ENCODE measurements around the gene BRIP1. TPM values are rescaled to one million over a fixed set of nuclear protein-coding genes. Genes with fewer than 3 reads are reported as not detected.
"Not testable (repeated sequence)": the region's sequence is repeated elsewhere in the genome, so short reads cannot be mapped to it uniquely, and the experiment has no call there.

BRIP1 gene
- total RNA-seq, 1 experiment from 2014 or later, result 13.8 TPM

DNA sequence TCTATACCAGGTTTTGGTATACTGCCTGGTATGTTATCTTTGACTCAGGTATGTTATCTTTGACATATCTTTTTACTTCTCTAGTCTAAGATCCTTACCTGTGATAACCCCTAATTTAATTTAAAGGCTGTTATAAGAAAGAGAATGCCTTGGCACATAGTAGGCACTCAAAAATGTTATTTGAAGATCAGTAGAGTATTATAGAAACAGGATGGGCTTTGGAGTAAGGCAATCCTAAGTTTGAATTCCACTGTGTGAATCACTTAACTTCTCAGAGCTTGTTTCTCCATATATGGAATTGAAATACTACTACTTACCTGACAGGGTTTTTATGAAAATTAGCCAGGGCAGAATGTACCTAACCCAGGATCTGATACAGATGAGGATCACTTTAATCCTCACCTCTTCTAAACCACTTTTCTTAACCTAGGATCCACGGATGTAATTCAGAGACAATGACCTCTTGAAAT is 1.2 kb downstream of the BRIP1 start (continued):
- TF ChIP-seq, protein P1, sequence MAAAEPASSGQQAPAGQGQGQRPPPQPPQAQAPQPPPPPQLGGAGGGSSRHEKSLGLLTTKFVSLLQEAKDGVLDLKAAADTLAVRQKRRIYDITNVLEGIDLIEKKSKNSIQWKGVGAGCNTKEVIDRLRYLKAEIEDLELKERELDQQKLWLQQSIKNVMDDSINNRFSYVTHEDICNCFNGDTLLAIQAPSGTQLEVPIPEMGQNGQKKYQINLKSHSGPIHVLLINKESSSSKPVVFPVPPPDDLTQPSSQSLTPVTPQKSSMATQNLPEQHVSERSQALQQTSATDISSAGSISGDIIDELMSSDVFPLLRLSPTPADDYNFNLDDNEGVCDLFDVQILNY (CRISPR knock-in tag; IDR thresholded peaks at IDR 0.05), result no peak
- TF ChIP-seq FOXK1 (CRISPR knock-in tag; IDR thresholded peaks at IDR 0.05), result no peak

DNA sequence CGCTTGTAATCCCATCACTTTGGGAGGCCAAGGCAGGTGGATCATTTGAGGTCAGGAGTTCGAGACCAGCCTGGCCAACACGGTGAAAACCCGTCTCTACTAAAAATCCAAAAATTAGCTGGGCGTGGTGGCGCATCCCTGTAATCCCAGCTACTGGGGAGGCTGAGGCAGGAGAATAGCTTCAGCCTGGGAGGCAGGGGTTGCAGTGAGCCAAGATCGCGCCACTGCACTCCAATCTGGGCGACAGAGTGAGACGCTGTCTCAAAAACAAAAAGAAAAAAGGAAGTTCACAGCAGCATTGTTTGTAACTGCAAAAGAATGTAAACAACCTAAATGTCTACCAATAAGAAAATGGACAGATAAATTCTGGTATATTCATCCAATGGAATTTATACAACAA is 2.9 kb downstream of the BRIP1 start:
- CTCF ChIA-PET; DNase-seq (ENCODE audit: low spot score); POLR2A ChIA-PET; ATAC-seq; H3K27ac Mint-ChIP-seq; H3K4me3 Mint-ChIP-seq; H3K27me3 Mint-ChIP-seq (ENCODE audit: low read depth); H3K9me3 Mint-ChIP-seq: not testable (repeated sequence)
- Mint-ChIP-seq H3K36me3 (peaks cover 20% of the 10 kb centered on the region), H3K4me1 (peaks cover 20% of the 10 kb centered on the region)

DNA sequence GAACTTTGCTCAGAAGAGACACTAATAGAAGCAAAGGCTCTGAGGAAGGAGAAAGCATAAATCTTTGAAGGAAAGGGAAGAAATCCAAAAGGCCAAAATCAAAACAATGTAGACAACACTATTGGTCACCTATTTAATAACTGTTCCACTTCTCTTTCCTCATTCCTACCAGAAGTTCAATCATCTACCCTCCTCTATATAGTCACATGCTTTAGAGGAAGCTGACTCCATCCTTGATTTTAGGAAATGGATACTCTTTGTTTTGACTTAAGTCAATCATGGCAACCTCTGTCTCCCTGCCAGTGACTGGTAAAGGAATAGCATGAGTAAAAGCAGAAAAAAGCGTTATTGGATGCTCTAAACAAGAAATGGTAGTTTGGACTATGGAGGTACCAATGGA is 7.3 kb downstream of the BRIP1 start:
- ChIA-PET CTCF (no interaction called here), POLR2A (no interaction called here)
- H3K27me3 Mint-ChIP-seq (ENCODE audit: low read depth), result no peaks in the 10 kb centered on the region
- H3K4me1 Mint-ChIP-seq, result no peaks in the 10 kb centered on the region
- TF ChIP-seq CREB1 (CRISPR knock-in tag; IDR thresholded peaks at IDR 0.05), result no peak
- TF ChIP-seq, protein P2, sequence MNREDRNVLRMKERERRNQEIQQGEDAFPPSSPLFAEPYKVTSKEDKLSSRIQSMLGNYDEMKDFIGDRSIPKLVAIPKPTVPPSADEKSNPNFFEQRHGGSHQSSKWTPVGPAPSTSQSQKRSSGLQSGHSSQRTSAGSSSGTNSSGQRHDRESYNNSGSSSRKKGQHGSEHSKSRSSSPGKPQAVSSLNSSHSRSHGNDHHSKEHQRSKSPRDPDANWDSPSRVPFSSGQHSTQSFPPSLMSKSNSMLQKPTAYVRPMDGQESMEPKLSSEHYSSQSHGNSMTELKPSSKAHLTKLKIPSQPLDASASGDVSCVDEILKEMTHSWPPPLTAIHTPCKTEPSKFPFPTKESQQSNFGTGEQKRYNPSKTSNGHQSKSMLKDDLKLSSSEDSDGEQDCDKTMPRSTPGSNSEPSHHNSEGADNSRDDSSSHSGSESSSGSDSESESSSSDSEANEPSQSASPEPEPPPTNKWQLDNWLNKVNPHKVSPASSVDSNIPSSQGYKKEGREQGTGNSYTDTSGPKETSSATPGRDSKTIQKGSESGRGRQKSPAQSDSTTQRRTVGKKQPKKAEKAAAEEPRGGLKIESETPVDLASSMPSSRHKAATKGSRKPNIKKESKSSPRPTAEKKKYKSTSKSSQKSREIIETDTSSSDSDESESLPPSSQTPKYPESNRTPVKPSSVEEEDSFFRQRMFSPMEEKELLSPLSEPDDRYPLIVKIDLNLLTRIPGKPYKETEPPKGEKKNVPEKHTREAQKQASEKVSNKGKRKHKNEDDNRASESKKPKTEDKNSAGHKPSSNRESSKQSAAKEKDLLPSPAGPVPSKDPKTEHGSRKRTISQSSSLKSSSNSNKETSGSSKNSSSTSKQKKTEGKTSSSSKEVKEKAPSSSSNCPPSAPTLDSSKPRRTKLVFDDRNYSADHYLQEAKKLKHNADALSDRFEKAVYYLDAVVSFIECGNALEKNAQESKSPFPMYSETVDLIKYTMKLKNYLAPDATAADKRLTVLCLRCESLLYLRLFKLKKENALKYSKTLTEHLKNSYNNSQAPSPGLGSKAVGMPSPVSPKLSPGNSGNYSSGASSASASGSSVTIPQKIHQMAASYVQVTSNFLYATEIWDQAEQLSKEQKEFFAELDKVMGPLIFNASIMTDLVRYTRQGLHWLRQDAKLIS (CRISPR knock-in tag; IDR thresholded peaks at IDR 0.05; ENCODE audit: borderline replicate concordance), result no peak
- TF ChIP-seq, protein P3, sequence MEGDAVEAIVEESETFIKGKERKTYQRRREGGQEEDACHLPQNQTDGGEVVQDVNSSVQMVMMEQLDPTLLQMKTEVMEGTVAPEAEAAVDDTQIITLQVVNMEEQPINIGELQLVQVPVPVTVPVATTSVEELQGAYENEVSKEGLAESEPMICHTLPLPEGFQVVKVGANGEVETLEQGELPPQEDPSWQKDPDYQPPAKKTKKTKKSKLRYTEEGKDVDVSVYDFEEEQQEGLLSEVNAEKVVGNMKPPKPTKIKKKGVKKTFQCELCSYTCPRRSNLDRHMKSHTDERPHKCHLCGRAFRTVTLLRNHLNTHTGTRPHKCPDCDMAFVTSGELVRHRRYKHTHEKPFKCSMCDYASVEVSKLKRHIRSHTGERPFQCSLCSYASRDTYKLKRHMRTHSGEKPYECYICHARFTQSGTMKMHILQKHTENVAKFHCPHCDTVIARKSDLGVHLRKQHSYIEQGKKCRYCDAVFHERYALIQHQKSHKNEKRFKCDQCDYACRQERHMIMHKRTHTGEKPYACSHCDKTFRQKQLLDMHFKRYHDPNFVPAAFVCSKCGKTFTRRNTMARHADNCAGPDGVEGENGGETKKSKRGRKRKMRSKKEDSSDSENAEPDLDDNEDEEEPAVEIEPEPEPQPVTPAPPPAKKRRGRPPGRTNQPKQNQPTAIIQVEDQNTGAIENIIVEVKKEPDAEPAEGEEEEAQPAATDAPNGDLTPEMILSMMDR (IDR thresholded peaks at IDR 0.05), result no peak
- TF ChIP-seq, protein P4, sequence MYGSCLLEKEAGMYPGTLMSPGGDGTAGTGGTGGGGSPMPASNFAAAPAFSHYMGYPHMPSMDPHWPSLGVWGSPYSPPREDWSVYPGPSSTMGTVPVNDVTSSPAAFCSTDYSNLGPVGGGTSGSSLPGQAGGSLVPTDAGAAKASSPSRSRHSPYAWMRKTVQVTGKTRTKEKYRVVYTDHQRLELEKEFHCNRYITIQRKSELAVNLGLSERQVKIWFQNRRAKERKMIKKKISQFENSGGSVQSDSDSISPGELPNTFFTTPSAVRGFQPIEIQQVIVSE (CRISPR knock-in tag; IDR thresholded peaks at IDR 0.05; ENCODE audit: borderline replicate concordance), result no peak
- no peak for ATAC-seq
- no peak for DNase-seq (ENCODE audit: low spot score)
- no peak overlapping the region for H3K27ac Mint-ChIP-seq
- H3K36me3 Mint-ChIP-seq, result peaks cover 32% of the 10 kb centered on the region
- no peaks in the 10 kb centered on the region for H3K9me3 Mint-ChIP-seq
- no peak overlapping the region for H3K4me3 Mint-ChIP-seq

DNA sequence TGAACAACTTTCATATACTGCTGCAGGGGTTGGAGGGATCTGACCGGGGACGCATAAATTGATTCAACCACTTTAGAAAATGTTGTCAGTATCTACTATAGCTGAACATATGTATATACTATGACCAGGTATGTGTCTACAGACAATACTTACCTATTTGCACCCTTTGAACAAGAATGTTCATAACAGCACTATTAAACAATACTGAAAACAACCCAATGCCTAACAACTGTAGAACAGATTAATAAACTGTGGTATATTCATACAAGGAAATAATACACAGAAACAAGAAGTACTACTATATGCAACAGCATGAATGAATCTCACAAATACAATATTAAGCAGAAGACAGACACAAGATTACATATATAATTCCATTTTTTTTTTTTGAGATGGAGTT is 10.5 kb downstream of the BRIP1 start:
- ChIA-PET POLR2A (no interaction called here), CTCF (no interaction called here)
- no peak overlapping the region for H3K27ac Mint-ChIP-seq
- H3K36me3 Mint-ChIP-seq, result peaks cover 23% of the 10 kb centered on the region
- H3K4me3 Mint-ChIP-seq, result no peak overlapping the region
- no peak for TF ChIP-seq NR2C2 (CRISPR knock-in tag; IDR thresholded peaks at IDR 0.05)
- TF ChIP-seq SMAD4 (CRISPR knock-in tag; IDR thresholded peaks at IDR 0.05), result no peak
- TF ChIP-seq CREM (CRISPR knock-in tag; IDR thresholded peaks at IDR 0.05), result no peak
- TF ChIP-seq ZNF263 (CRISPR knock-in tag; IDR thresholded peaks at IDR 0.05; ENCODE audit: low read depth), result no peak
- TF ChIP-seq, protein P5, sequence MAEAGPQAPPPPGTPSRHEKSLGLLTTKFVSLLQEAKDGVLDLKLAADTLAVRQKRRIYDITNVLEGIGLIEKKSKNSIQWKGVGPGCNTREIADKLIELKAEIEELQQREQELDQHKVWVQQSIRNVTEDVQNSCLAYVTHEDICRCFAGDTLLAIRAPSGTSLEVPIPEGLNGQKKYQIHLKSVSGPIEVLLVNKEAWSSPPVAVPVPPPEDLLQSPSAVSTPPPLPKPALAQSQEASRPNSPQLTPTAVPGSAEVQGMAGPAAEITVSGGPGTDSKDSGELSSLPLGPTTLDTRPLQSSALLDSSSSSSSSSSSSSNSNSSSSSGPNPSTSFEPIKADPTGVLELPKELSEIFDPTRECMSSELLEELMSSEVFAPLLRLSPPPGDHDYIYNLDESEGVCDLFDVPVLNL (CRISPR knock-in tag; IDR thresholded peaks at IDR 0.05; ENCODE audit: borderline replicate concordance, low read depth), result no peak
- TF ChIP-seq EMX1 (CRISPR knock-in tag; IDR thresholded peaks at IDR 0.05), result no peak
- TF ChIP-seq, protein P6, sequence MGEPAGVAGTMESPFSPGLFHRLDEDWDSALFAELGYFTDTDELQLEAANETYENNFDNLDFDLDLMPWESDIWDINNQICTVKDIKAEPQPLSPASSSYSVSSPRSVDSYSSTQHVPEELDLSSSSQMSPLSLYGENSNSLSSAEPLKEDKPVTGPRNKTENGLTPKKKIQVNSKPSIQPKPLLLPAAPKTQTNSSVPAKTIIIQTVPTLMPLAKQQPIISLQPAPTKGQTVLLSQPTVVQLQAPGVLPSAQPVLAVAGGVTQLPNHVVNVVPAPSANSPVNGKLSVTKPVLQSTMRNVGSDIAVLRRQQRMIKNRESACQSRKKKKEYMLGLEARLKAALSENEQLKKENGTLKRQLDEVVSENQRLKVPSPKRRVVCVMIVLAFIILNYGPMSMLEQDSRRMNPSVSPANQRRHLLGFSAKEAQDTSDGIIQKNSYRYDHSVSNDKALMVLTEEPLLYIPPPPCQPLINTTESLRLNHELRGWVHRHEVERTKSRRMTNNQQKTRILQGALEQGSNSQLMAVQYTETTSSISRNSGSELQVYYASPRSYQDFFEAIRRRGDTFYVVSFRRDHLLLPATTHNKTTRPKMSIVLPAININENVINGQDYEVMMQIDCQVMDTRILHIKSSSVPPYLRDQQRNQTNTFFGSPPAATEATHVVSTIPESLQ (CRISPR knock-in tag; IDR thresholded peaks at IDR 0.05), result no peak
- TF ChIP-seq FOXK1 (CRISPR knock-in tag; IDR thresholded peaks at IDR 0.05), result no peak
- TF ChIP-seq, protein P7, sequence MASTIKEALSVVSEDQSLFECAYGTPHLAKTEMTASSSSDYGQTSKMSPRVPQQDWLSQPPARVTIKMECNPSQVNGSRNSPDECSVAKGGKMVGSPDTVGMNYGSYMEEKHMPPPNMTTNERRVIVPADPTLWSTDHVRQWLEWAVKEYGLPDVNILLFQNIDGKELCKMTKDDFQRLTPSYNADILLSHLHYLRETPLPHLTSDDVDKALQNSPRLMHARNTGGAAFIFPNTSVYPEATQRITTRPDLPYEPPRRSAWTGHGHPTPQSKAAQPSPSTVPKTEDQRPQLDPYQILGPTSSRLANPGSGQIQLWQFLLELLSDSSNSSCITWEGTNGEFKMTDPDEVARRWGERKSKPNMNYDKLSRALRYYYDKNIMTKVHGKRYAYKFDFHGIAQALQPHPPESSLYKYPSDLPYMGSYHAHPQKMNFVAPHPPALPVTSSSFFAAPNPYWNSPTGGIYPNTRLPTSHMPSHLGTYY (CRISPR knock-in tag; IDR thresholded peaks at IDR 0.05), result no peak
- TF ChIP-seq NR3C1 (CRISPR knock-in tag; conservative IDR thresholded peaks at IDR 0.05; ENCODE audit: low read depth), result no peak
- TF ChIP-seq ZNF416 (CRISPR knock-in tag; IDR thresholded peaks at IDR 0.05), result no peak
- no peak for TF ChIP-seq GABPB1 (CRISPR knock-in tag; IDR thresholded peaks at IDR 0.05)
- ATAC-seq (no peak), DNase-seq (ENCODE audit: low spot score) (no peak)
- no peaks in the 10 kb centered on the region for H3K9me3 Mint-ChIP-seq
- no peaks in the 10 kb centered on the region for H3K4me1 Mint-ChIP-seq
- H3K27me3 Mint-ChIP-seq (ENCODE audit: low read depth), result no peaks in the 10 kb centered on the region
